GM12864 (cell line): ENCODE measurements around the gene NMT1.
A peak's percentile ranks its signal among the peaks of the same experiment; 100 is the strongest.

Source experiments
- DNase-seq: peaks from one replicate; pipeline ENCODE4 v3.0.0-alpha.2; 2011; ENCODE audit warnings: low read depth
- H3K4me3 ChIP-seq: 2 replicates; pipeline ENCODE4 v1.5.1; 2011; ENCODE audit warnings: mild to moderate bottlenecking, low read depth, low read length, control low read depth
- TF ChIP-seq, protein P1 (sequence below): IDR thresholded peaks from 2 replicates; pipeline ENCODE4 v1.5.1; 2011; ENCODE audit warnings: low read depth, mild to moderate bottlenecking, moderate library complexity, low read length, control low read depth, inconsistent platforms; ENCODE audit errors: missing control alignments

The NMT1 gene

GRCh38 chr17:45131616-45132319 lies 70.7 kb downstream of the NMT1 start:
- DNase-seq = no peak
- TF ChIP-seq, protein P1, sequence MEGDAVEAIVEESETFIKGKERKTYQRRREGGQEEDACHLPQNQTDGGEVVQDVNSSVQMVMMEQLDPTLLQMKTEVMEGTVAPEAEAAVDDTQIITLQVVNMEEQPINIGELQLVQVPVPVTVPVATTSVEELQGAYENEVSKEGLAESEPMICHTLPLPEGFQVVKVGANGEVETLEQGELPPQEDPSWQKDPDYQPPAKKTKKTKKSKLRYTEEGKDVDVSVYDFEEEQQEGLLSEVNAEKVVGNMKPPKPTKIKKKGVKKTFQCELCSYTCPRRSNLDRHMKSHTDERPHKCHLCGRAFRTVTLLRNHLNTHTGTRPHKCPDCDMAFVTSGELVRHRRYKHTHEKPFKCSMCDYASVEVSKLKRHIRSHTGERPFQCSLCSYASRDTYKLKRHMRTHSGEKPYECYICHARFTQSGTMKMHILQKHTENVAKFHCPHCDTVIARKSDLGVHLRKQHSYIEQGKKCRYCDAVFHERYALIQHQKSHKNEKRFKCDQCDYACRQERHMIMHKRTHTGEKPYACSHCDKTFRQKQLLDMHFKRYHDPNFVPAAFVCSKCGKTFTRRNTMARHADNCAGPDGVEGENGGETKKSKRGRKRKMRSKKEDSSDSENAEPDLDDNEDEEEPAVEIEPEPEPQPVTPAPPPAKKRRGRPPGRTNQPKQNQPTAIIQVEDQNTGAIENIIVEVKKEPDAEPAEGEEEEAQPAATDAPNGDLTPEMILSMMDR = peak; percentile 70
- H3K4me3 ChIP-seq = peak overlapping the region; percentile 46

GRCh38 chr17:45132320-45132571 lies 71.1 kb downstream of the NMT1 start, which contains the start of gene PLCD3:
Gene PLCD3 (minus strand): TSS chr17:45132515. CDS start chr17:45132410, 105 bp downstream.
- DNase-seq = no peak
- TF ChIP-seq, protein P1 = no peak
- H3K4me3 ChIP-seq = peak within 1 kb of the TSS; percentile 67

DNA sequence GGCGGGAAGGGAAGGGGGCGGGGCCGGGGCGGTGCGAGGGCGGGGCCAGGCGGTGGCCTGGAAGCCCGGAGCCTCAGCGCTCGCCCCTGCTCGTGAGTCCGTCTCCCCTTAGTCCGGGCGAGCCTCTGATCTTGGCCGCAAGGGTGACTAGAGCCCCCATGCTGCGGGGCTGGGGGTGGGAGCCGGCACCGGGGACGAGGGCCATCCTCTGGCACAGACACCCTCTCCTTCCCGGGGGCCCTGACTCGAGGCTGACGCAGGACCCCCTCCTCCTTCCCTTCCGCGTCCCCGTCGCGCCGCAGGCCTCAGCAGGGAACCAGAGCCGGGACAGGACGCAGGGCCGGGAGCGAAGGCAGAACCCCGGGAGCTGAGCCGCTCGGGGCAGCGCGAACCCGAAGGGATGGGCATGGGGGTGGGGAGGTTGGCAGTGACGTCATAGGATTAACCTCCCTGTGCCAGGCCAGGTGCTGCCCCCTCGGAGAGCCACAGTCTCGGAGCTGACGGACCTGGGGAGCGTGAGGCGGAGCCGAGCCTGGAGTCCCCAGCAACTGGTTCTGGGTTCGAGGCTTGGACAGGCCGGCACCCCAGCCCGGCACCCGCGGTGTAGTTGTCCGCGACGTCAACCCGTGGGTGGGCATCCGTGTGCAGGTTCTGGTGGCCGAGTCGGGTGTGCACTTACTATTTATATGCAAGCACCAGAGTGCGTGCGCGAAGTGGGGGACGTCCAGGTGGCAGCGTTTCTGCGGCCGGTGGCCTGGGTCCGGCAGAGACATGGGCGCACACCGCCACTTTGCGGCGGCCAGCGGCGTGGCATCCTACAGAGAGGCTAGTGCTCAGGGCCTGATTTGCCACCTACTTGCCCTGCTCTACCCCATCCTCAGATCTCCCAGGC lies 71.7 kb downstream of the NMT1 start:
- TF ChIP-seq, protein P1 = peak; percentile 92
- DNase-seq = no peak
- peak overlapping the region; percentile 67 for H3K4me3 ChIP-seq

DNA sequence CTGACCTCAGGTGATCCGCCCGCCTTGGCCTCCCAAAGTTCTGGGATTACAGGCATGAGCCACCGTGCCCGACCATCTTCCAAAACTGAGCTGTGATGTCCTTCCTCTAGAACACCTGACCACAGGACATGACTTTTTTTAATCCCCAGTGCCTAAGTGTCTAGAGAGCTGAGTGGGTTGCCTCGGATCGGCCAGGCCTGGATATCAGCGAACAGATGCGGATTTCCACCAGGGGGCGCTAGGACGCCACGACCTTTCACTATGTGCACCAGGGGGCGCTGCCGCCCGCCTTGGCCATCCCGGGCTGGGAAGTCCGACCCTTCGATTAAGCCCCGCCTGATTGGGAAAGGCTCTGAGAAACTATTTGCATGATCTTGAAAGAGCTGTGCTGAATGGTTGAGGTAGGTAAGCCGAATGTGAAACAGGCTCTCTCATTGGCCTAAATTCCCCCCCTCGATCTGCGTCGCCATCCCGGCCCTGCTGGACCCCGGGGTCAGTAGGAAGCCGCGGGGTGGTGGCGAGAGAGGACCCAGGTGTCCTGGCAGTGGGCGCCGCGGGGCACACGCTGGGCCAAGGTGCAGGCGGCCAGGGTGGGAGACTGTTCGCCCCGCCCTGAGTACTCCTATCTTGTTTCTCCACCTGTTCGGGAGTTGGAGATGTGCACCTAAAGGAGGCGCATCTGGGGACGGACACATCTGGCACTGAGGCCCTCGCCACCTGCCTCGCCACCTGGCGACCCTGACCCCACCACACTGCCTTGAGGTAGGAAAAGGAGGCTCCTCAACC lies 74.3 kb downstream of the NMT1 start, which contains the start of gene ACBD4:
Gene ACBD4 (plus strand): TSS at position 496 of the 786 bp plus-strand sequence. CDS start 458 bp downstream, outside the sequence.
- peak; percentile 96 for DNase-seq
- peak within 1 kb of the TSS; percentile 87 for H3K4me3 ChIP-seq

GRCh38 chr17:45135978-45136791 lies 75.1 kb downstream of the NMT1 start:
- TF ChIP-seq, protein P1 = no peak
- no peak for DNase-seq
- peak overlapping the region; percentile 87 for H3K4me3 ChIP-seq

More for the DNA sequence above, 74.3 kb downstream of the NMT1 start, which contains the start of gene ACBD4:
- TF ChIP-seq, protein P1 = peak; percentile 100
